GM19035 (cell line): ENCODE data around the gene AFF2.

Experiments used
- ATAC-seq: cut with Tn5 transposase; IDR thresholded peaks from one replicate; pipeline ENCODE4 v1.9.1; 2021; ENCODE audit not compliant: unreplicated experiment

AFF2 gene

GRCh38 chrX:149002320-149002719 is 501.9 kb downstream of the AFF2 start:
- no peak for ATAC-seq

- no peak for ATAC-seq
Measured at GRCh38 chrX:149003863-149004660, 503.6 kb downstream of the AFF2 start.

- no peak for ATAC-seq
Measured at GRCh38 chrX:149004936-149005335, 504.5 kb downstream of the AFF2 start.

- ATAC-seq: no peak
Measured at GRCh38 chrX:149006235-149006634, 505.8 kb downstream of the AFF2 start.

GRCh38 chrX:149007423-149007822 is 507.0 kb downstream of the AFF2 start:
- ATAC-seq: no peak

GRCh38 chrX:149010013-149010852 is 509.8 kb downstream of the AFF2 start:
- no peak for ATAC-seq

GRCh38 chrX:149010853-149011224 is 510.4 kb downstream of the AFF2 start:
- no peak for ATAC-seq

GRCh38 chrX:149013081-149013480 is 512.7 kb downstream of the AFF2 start:
- ATAC-seq: no peak

- ATAC-seq: no peak
Measured at GRCh38 chrX:149021159-149021558, 520.7 kb downstream of the AFF2 start.

GRCh38 chrX:149022485-149022884 is 522.1 kb downstream of the AFF2 start:
- no peak for ATAC-seq

- ATAC-seq: no peak
Measured at GRCh38 chrX:149032449-149032848, 532.0 kb downstream of the AFF2 start.

GRCh38 chrX:149036086-149036485 is 535.7 kb downstream of the AFF2 start:
- no peak for ATAC-seq

- no peak for ATAC-seq
Measured at GRCh38 chrX:149037281-149037870, 537.0 kb downstream of the AFF2 start.

GRCh38 chrX:149039057-149039456 is 538.6 kb downstream of the AFF2 start:
- ATAC-seq: no peak

- ATAC-seq: no peak
Measured at GRCh38 chrX:149040873-149041535, 540.6 kb downstream of the AFF2 start.

- ATAC-seq: no peak
Measured at GRCh38 chrX:149043401-149043800, 543.0 kb downstream of the AFF2 start.

GRCh38 chrX:149044471-149044870 is 544.1 kb downstream of the AFF2 start:
- no peak for ATAC-seq

- no peak for ATAC-seq
Measured at GRCh38 chrX:149045645-149046210, 545.3 kb downstream of the AFF2 start.
